ENCODE results near the gene ADAT3.
A peak's percentile ranks its signal among the peaks of the same experiment; 100 is the strongest.
"Not testable (repeated sequence)": the region's sequence is repeated elsewhere in the genome, so short reads cannot be mapped to it uniquely, and the experiment has no call there.

ADAT3 gene

DNA sequence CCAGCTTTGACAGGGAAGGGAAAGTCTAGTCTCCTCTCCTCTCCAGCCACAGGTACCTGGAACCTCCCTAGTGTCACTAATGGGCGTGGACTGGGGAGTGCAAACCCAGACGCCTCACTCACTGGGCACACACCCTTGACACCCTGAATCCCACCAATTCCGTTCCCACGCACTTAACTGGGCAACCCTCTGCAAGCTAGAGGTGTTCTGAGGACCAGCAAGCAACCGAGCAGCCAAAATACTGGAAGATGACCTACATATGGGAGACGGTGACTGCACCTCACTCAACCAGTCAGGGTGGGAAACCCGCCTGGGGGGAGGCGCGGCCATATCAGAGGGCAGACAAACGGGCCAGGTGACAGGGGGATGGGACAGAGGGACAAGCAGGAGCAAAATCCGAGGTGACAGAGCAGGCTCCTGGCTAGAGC is 20.9 kb upstream of the ADAT3 start:
- peak in 1 of 4 experiments; percentile 19 for DNase-seq

DNA sequence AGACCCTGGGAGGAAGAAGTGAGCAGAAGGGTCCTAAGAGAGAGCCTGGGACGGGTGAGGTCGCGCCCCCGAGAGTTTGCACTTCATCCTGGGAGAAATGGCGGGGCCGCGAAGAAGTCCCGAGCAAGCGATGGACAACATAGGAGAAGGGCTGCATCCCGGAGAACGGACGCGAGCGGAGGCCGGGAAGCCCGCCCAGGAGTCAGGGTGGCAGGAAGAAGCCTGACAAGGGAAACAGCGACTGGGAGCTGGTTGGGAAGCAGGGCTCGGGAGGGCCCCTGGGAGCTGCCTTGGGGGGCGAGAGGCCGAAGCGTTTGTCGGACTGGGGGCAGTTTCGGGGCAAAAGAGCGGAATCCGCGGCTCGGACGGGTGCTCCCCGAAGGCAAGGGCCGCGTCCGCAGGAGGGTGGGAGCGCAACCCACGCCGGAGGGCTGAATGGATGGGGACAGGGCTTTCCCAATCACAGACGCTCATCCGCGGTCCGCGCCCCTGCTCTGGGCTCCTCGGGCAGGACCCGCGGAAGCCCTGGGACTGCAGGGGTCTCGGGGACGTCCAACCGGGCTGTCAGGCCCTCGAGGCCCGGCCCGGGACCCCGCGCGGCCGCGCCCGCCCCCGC is 20.4 kb upstream of the ADAT3 start:
- DNase-seq: no peak

DNA sequence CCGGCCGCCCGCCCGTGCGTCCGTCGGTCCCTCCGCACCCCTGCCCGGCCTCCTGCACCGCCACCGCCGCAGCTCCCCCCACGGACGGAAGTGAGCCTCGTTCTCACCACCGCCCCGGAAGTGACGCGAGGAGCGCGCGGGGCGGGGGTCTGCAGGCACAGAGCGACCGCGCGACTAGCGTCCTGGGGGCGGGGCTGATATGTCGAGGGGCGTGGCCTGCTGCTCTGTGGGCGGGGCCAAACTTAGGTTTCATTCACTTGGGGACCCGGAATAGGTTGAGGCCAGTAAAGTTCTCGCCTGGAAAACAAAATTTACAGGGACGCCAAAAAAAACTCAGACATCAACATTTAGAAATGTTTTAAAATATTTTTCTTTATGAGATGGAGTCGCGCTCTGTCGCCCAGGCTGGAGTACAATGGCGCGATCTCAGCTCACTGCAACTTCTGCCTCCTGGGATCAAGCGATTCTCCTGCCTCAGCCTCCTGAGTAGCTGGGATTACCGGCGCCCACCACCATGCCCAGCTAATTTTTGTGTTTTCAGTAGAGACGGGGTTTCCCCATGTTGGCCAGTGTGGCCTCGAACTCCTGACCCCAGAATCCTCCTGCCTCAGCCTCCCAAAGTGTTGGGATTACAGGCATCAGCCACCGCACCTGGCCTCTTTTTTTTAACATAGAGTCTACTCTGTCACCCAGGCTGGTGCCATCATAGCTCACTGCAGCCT is 19.6 kb upstream of the ADAT3 start, which contains the start of gene ABHD17A:
Gene ABHD17A (minus strand): TSS at position 99 of the 722 bp plus-strand sequence. CDS start 3,930 bp downstream, outside the sequence.
- peak; percentile 86 to 94 (median 92) for DNase-seq

DNA sequence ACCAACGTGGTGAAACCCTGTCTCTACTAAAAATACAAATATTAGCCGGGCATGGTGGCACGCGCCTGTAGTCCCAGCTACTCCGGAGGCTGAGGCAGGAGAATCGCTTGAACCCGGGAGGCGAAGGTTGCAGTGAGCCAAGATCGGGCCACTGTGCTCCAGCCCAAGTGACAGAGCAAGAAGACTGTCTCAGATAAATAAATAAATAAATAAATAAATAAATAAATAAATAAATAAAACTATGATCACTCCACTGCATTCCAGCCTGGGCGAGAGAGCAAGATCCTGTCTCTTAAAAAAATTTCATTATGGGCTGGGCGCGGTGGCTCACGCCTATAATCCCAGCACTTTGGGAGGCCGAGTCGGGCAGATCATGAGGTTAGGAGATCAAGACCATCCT is 18.8 kb upstream of the ADAT3 start:
- not testable (repeated sequence) for DNase-seq

DNA sequence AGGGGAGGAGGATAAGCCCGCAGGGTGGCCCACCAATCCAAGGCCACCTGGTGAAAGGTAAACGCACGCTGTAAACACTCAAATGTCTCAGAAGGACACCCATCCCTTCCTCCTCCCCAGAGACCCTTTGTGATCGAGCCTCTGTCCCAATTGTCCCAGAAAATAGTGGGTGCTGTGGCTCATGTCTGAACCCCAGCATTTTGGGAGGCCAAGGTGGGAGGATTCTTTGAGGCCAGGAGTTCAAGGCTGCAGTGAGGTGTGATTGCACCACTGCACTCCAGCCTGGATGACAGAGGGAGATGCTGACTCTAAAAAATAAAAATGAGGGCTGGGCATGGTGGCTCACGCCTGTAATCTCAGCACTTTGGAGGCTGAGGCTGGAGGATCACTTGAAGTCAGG is 16.8 kb upstream of the ADAT3 start:
- no peak for DNase-seq

DNA sequence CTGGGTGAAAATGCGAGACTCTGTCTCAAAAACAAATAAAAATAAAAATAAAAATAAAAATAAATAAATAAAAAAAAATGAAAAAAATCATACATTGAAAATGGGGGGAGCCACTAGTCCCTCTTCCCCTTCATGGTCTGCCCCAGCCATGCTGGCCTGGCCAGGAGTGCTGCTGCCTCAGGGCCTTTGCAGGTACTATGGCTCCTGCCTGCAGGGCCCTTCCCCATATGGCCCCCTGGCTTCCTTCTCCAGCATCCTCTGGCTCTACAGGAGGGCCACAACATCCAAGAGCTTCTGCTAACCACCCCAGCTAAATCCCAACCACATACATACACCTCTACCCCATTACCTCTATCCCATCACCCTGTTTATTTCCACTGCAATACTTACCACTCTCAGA is 15.3 kb upstream of the ADAT3 start:
- DNase-seq: no peak

DNA sequence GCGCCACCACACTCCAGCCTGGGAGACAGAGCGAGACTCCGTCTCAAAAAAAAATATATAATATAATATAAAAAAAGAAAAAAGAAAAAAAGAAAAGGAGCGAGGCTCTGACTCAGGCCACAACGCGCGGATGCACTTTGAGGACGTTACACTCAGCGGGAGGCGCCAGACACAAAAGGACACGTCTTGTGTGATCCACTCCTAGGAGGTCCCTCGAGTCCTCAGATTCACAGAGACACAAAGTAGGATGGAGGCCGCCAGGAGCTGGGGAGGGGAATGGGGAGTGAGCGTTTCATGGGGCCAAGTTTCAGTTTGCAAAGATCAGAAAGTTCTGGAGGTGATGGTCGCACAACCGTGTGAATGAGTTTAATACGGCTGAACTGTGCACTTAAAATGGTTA is 11.4 kb upstream of the ADAT3 start:
- no peak for DNase-seq

DNA sequence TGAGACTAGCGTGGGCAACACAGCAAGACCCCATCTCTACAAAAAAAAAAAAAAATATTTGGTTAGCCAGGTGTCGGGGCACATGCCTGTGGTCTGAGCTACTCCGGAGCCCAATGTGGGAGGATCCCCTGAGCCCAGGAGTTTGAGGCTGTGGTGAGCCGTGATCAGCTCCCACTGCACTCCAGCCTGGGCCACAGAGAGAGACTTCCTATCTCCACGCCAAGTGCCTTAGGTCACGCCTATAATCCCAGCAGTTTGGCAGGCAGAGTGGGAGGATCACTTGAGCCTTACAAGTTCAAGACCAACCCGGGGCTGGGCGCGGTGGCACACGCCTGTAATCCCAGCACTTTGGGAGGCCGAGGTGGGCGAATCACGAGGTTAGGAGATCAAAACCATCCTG is 8.7 kb upstream of the ADAT3 start:
- DNase-seq: no peak

DNA sequence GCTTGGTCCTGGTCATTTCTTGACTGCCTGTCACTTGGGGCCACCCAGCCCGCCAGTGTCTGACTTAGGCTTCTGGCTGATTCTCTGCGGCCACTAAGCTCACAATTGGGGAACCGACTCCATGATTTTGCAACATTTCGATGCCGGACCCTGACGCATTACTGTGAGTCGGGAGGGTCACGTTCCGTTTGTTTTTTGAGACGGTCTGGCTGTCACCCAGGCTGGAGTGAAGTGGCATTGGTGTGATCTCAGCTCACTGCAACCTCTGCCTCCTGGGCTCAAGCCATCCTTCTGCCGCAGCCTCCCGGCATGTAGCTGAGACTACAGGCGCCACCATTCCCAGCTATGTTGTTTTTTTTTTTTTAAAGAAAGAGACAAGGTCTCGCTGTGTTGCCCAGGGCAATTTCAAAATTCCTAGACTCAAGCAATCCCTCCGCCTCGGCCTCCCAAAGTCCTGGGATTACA is 3.2 kb upstream of the ADAT3 start:
- DNase-seq: no peak

DNA sequence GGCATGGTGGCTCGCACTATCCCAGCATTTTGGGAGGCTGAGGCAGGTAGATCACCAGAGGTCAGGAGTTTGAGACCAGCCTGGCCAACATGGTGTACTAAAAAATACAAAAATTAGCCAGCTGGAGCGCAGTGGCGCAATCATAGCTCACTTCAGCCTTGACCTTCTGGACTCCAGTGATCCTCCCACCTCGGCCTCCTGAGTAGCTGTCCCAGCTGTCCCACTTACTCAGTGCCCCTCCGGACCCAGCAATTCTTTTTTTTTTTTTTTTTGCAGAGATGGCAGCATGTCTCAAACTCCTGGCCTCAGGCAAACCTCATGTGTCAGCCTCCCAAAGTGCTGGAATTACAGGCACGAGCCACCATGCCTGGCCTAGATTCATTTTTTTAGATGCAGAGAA is 2.3 kb upstream of the ADAT3 start:
- no peak for DNase-seq

DNA sequence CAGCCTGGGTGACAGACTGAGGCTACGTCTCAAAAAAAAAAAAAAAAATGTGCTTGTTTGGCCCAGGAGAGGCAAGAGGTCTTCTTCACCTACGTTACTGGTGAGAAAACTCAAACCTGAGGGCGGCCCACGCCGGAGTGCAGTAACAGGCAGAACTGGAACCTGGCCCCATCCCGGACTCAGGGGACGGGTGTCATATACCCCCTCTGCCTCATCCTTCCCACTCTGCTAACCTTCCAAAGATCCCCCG is 414 bp upstream of the ADAT3 start:
- no peak for DNase-seq

DNA sequence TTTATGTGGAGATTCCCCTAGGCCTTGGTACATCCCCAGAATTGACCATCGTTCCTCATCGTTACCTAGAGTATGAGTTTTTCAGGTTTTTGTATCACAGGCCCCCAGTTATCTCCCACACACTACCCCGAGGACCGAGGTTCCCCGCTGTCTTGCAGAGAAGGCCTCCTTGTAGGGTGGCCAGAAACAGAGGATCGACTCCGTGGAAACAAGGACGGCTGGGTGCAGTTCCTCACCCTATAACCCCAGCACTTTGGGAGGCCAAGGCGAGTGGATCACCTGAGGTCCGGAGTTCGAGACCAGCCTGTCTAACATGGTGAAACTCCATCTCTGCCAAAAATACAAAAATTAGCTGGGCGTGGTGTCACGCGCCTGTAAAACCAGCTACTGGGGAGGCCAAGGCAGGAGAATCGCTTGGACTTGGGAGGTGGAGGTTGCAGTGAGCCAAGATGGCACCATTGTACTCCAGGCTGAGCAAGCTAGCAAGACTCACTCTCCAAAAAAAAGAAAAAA is 720 bp downstream of the ADAT3 start:
- no peak for DNase-seq

DNA sequence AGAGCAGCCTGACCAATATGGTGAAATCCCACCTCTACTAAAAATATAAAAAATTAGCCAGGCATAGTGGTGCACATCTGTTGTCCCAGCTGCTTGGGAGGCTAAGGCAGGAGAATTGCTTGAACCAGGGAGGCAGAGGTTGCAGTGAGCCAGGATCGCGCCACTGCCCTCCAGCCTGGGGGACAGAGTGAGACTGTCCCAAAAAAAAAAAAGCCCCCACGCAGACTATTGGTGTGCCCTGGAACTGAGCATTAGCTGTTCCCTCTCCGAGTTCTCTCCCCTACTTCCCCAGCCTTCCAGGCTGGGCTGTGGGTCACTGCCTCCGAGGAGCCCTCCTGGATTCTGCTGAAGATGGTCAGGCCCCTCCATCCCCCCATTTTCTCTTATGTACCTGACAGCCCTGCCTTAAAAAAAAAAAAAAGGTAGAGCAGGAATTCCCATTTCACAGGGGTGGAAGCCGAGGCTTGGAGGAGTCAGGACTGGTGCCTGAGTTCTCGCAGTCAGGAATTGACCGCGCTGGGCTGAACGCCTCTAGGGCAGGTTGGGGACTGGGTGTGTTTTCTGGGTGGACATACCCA is 1.9 kb downstream of the ADAT3 start:
- DNase-seq: no peak

DNA sequence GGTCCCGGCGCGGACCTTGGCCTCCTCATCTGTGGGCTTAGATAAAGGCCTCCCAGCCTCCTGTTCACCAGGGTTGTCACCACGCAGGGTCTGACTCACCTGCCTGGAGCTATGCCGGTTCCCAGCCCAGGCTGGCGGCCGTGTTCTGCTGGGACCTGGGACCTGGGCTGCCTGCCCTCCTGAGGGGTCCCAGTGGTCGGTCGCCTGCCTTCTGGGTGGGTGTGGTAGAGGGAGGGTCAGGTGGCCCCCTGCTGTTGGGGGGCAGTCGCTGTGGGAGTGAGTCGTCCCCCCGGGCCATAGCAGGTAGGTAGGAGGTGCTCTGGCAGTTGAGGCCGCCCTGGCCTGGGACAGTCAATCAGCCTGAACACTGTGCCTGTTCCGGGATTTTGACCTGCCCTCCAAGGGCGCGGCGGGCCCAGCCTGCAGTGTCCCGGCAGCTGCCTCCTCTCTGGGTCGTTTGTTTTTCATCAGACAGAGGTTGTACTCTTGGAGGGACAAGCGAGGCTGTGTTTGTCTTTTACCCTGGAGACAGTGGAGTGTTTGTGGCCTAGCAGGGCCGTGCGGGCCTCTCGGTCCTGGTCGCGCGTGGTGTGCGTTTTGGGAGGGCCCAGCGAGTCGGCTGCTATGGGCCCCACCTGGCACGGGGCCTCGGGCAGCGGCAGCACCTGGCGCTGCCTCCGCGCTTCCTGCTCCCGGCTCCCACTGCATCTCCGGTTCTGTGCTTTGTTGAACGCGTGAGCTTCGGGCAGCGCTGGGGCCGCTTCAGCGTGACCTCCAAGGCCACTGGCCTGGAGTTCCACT is 2.6 kb downstream of the ADAT3 start:
- DNase-seq: no peak

DNA sequence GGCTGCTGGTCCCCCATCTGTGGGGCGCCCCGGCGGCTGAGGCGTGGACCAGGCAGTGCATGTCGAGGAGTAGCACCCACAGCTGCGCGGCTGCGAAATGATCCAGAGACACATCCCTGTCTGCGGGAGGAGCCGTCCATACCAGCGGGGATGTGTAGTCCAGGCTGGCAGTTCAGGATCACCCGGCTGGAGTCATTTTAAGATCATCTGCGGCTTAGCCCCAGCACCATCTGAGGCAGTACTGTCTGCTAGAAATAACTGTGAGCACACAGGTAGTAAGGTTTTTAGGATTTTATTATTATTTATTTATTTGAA is 3.1 kb downstream of the ADAT3 start:
- DNase-seq: no peak

DNA sequence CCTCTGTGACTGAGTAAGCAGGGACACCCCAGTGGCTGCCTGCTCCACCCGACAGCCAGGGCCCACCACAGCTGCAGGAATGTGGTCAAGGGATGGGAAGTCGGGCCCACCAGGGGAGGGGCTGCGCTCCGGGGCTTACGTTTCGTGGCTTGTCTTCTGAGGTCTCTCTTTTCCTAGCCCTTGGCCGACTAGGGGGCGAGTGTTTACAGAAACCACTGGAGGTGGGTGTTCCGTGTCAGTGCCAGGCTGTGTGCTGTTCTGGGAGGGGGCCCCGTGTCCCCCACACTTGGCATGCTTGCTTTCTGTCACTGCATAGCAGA is 4.5 kb downstream of the ADAT3 start:
- DNase-seq: no peak

DNA sequence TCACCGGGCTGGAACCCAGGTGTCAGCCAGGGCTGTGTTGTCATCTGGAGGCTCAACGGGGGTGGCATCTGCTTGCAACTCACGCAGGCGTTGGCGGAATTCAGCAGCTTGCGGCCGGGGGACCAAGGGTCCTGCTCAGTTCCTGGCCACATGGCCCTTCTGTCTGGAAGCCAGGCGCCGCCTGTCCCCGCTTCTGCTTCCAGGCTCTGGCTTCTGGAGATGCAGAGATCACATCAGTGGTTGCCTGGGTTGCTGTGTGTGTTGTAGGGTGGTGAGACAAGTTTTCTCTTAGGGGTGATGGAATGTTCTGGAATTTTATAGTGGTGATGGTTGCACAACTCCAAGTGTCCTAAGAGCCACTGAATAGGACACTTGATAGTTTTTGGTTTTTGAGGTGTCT is 5.0 kb downstream of the ADAT3 start:
- DNase-seq: no peak

DNA sequence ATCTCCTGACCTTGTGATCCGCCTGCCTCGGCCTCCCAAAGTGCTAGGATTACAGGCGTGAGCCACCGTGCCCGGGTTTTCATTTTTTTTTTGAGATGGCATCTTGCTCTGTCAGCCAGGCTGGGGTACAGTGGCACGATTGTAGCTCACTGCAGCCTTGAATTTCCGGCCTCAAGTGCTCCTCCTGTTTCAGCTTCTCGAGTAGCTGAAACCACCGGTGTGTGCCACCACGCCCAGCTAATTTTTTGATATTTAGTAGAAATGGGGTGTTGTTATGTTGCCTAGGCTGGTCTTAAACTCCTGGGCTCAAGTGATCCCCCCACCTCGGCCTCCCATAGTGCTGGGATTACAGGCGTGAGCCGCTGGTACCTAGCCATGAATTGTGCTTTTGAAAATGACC is 5.9 kb downstream of the ADAT3 start:
- DNase-seq: no peak

DNA sequence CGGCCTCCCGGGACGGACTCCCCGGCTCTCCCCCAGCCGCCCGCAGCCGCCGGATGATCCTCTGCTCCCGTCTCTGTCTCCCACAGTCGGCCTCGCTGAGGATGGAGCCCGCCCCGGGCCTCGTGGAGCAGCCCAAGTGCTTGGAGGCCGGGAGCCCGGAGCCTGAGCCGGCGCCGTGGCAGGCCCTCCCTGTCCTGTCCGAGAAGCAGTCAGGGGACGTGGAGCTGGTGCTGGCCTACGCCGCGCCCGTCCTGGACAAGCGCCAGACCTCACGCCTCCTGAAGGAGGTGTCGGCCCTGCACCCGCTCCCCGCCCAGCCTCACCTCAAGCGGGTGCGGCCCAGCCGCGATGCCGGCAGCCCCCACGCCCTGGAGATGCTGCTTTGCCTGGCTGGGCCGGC is 6.8 kb downstream of the ADAT3 start:
- DNase-seq: no peak

DNA sequence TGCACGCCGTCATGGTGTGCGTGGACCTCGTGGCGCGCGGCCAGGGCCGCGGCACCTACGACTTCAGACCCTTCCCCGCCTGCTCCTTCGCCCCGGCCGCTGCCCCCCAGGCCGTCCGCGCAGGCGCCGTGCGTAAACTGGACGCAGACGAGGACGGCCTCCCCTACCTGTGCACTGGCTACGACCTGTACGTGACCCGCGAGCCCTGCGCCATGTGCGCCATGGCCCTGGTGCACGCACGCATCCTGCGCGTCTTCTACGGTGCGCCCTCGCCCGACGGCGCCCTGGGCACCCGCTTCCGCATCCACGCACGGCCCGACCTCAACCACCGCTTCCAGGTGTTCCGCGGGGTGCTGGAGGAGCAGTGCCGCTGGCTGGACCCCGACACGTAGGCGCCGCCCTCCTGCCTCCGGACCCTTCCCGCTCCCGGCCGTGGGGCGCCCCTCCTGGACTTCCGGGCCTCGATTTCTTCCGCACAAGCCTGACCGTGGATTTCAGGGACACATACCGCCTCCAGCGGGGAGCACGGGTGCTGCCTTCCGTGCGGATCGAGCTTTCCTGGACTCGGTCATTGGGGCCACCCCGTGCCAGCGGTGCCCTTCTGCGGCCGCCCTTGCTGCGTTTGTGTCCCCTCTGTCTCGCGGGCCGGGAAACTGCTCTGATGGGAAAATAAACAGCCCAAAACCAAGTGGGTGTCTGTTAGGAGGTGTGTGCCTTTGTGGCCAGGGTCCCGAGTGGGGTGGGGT is 7.7 kb downstream of the ADAT3 start:
- DNase-seq: no peak

DNA sequence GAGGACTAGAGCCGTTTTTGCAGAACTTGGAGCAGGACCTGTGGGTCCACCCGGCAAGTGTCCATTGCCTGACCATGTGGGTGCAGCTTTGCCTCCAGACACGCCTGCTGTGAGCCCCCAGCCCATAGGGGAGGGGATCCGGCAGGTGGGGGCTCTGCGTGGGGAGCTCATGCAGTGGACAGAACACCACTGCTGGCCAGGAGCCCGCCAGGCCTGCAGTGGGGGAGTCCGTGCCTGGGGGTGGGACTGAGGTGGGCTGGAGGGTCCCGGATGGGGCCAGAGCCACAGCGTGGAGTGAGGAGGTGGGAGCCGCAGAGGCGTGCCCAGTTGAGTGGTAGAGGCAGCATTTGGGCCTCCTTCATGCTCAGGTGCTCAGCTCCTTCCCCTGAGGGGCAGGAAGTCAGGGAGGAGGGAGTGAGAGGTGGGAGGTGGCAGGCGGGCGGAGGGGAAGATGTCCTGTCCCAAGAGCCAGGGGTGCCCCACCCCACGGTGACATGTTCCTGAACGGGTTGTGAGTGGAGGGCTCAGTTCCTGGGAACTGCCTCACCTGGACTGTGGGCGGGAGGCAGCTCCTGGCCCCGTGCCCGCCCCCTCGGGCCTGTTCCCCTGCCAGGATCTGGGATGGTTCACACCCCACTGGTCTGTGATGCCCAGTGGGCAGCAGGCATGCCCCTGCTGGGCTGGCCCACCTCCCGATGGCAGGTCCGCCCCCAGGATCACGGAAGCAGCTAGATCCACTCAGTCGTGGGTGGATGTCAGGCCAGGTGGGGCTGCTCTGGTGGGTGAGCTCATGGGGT is 8.8 kb downstream of the ADAT3 start:
- no peak for DNase-seq

DNA sequence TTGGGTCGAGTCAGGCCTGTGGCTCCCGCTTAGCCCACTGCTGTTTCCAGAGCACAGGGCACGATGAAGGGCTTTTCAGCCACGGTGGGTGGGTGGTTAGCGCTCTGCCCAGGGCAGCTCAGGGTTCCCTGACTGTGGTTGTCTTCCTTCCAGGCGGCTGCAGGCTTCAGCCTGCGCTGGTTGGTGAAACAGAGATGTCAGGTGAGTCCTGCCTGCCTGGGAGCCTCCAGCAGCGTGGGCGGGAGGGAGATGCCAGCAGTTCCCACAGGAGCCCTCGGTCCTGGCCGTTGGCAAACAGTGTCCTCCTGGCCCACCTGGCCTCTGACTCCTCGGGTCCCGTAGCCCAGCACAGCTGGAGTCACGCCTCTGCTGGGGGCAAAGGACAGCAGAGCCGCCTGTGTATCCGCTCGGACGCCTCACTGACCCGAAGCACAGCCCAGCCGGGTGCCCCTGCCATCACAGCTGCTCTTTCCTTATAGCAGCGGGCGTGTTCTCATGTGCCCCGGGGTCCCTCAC is 9.7 kb downstream of the ADAT3 start:
- DNase-seq: no peak

Measured in activated naive CD4-positive, alpha-beta T cell (primary cell).